ENCODE results near the gene MGP. TPM values are rescaled to one million over a fixed set of nuclear protein-coding genes. Genes with fewer than 3 reads are reported as not detected.

The MGP gene
- 0.25 TPM in 1 of 2 replicates, not detected in the other for total RNA-seq

GRCh38 chr12:14885718-14886221, at the start of gene MGP:
TSS of gene MGP (minus strand) at chr12:14885854. CDS start at chr12:14885791, 63 bp downstream.
- intact Hi-C loops (cut with micrococcal nuclease): no loop called here

GRCh38 chr12:14935031-14935430, 49.4 kb upstream of the MGP start:
- intact Hi-C loops (cut with micrococcal nuclease): no loop called here

- intact Hi-C loops (cut with micrococcal nuclease): no loop called here
These were observed 48.9 kb upstream of the MGP start for GRCh38 chr12:14934511-14934910.

GRCh38 chr12:14931791-14932560, 46.3 kb upstream of the MGP start:
- intact Hi-C loops (cut with micrococcal nuclease): no loop called here

- intact Hi-C loops (cut with micrococcal nuclease): no loop called here
These were observed 45.7 kb upstream of the MGP start for GRCh38 chr12:14931359-14931758.

- intact Hi-C loops (cut with micrococcal nuclease): no loop called here
These were observed 44.6 kb upstream of the MGP start for GRCh38 chr12:14930299-14930698.

- intact Hi-C loops (cut with micrococcal nuclease): no loop called here
These were observed 43.3 kb upstream of the MGP start for GRCh38 chr12:14928931-14929330.

GRCh38 chr12:14927267-14927666, 41.6 kb upstream of the MGP start:
- intact Hi-C loops (cut with micrococcal nuclease): no loop called here

- intact Hi-C loops (cut with micrococcal nuclease): no loop called here
These were observed 38.9 kb upstream of the MGP start for GRCh38 chr12:14924541-14924940.

- intact Hi-C loops (cut with micrococcal nuclease): no loop called here
These were observed 38.3 kb upstream of the MGP start for GRCh38 chr12:14923944-14924343.

GRCh38 chr12:14921218-14921617, 35.6 kb upstream of the MGP start:
- intact Hi-C loops (cut with micrococcal nuclease): no loop called here

GRCh38 chr12:14920475-14921126, 34.9 kb upstream of the MGP start:
- intact Hi-C loops (cut with micrococcal nuclease): no loop called here

- intact Hi-C loops (cut with micrococcal nuclease): no loop called here
These were observed 33.8 kb upstream of the MGP start for GRCh38 chr12:14919455-14919854.

- intact Hi-C loops (cut with micrococcal nuclease): no loop called here
These were observed 30.1 kb upstream of the MGP start for GRCh38 chr12:14915736-14916135.

GRCh38 chr12:14913381-14913781, 27.7 kb upstream of the MGP start:
- intact Hi-C loops (cut with micrococcal nuclease): no loop called here

- intact Hi-C loops (cut with micrococcal nuclease): no loop called here
These were observed 25.5 kb upstream of the MGP start for GRCh38 chr12:14911131-14911530.

- intact Hi-C loops (cut with micrococcal nuclease): no loop called here
These were observed 24.6 kb upstream of the MGP start for GRCh38 chr12:14910090-14910915.

- intact Hi-C loops (cut with micrococcal nuclease): no loop called here
These were observed 22.3 kb upstream of the MGP start for GRCh38 chr12:14907953-14908352.

- intact Hi-C loops (cut with micrococcal nuclease): no loop called here
These were observed 20.5 kb upstream of the MGP start for GRCh38 chr12:14906114-14906513.

GRCh38 chr12:14905269-14906004, 19.8 kb upstream of the MGP start:
- intact Hi-C loops (cut with micrococcal nuclease): no loop called here

GRCh38 chr12:14904854-14905253, 19.2 kb upstream of the MGP start:
- intact Hi-C loops (cut with micrococcal nuclease): no loop called here

All from T-helper 1 cell treated with Interleukin-12 subunit alpha and Interleukin-12 subunit beta and Interleukin-4 antibody, amounts not matched to agents 30 ng/mL and 1 ng/mL, for 36 hours (primary cell).